GM19468 (cell line): ENCODE measurements around the gene LCN2.

ENCODE experiments used
- ATAC-seq: cut with Tn5 transposase; IDR thresholded peaks from one replicate; pipeline ENCODE4 v1.9.1; 2021; ENCODE audit warnings: mild to moderate bottlenecking, moderate library complexity, moderate number of reproducible peaks; ENCODE audit not compliant: unreplicated experiment; ENCODE audit errors: extremely low read depth

Gene LCN2

DNA sequence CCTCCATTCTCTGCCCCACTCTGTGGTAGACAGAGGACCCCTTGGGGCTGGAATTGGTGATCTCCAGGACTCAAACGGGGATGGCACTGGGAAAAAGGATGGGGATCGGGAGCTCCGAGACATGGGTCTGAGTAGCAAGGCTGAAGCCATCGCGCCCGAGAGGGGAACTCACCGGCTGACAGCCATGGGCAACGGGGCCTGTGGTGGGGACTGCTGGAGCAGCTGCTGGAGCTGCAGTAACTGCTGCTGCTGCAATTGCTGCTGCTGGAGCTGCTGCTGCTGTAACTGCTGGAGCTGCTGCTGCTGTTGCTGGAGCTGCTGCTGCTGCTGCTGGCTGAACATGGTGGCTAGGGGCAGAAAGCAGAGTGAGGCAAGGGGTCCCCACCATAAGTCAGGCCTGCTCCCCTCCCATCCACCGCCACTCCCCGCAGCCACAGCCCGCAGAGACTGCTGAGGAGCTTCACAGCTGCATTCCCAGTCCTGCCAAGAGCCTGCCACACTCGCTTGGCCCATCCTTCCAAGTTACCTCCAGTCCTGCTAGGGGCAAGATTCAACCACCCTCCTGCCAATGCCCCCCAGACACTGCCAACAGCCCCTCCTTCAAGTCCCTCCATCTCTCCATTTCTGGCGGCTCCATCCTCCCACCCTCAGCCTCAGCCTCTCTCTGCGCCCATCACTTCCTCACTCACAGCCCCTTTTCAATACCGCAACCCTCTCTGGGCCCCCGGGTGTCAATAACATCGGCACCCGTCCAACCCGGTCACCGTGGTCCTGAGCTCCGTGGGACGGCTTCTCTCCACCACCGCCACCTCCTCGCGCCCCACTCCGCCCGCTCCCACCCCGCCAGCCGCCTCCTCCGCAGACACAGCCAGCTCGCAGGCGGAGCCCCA lies 41.5 kb downstream of the LCN2 start:
- no peak for ATAC-seq

DNA sequence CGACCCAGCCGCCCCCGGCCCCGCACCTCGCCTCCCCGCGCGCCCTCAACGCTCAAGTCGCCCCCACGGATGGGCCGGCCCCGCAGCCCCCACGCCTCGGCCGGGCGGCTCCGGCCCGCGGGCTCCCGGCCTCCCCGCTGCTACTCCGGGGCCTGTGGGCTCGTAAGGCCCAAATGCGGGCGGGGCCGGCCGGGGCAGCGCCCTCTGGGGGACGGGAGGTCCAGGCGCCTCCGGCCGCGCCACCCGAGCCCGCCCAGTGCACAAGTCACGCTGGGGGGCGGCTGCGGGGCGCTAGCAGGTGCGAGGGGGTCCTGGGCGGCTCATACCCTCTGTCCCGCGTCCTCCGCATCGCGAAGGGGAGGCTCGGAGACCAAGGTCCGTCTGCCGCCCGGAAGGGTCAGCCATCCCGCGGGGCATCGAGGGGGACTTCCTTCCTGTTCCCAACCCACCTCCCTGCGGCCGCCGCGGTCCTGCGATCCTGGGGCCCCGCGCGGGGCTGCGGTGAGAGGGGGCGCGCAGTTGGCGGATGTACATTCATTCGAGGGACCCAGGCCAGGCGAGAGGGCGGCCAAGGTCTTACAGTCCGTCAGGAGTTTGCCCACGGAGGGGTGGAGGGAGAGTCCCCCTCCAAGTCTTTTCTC lies 42.3 kb downstream of the LCN2 start, which contains the start of gene CIZ1:
TSS of gene CIZ1 (minus strand) at position 167 of the 641 bp plus-strand sequence. CDS start 715 bp downstream, outside the sequence.
- peak; percentile 64 for ATAC-seq

DNA sequence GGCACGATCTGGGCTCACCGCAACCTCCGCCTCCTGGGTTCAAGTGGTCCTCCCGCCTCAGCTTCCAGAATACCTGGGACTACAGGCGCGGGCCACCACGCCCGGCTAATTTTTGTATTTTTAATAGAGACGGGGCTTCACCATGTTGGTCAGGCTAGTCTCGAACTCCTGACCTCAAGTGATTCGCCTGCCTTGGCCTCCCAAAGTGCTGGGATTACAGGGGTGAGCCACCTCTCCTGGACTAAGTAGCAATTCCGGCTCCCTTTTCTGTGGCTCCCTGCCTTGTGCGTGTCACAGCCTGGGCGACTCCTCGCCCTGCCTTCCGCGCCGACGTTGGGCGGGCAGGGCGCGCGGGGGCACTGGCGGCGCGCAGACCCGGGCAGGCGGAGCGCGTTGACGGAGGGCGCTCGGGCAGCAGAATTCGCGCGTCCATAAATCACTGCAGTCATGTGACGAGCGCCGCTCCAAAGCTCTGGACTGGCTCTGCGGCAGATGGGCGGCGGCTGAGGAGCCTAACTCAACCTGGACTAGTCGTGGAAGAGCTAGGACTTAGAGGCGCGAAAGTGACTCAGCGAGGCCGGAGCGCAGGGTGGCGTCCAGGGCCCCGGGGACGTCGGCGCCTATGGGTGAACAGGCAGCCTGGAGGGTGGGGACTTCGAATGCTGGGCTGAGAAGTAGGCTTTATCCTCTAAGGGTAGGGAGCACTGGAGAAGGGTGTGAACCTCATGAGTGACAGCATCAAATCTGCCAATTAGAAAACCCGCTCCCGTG lies 43.5 kb downstream of the LCN2 start:
- ATAC-seq = no peak

DNA sequence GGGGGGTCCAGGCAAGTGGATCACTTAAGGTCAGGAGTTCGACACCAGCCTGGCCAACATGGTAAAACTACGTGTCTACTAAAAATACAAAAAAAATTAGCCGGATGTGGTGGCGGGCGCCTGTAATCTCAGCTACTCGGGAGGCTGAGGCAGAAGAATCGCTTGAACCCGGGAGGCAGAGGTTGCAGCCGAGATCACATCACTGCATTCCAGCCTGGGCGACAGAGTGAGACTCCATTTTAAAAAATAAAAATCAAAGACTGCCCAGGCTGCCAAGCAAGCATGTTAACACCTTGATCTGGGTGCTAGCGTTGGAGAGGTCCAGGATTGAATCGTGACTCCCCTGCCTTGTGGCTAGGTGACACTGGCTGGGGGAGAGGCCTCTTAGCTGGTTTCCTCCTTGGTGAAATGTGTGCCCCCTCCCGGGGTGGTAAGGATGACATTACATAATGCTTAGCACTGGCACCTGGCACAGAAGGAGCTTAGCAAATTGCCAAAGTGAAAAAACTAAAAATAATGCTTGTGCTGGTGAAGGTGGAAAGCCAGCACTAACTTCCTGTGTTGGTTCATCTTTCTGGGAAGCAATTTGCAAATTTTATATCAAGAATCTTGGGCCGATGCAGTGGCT lies 44.3 kb downstream of the LCN2 start:
- ATAC-seq = no peak

DNA sequence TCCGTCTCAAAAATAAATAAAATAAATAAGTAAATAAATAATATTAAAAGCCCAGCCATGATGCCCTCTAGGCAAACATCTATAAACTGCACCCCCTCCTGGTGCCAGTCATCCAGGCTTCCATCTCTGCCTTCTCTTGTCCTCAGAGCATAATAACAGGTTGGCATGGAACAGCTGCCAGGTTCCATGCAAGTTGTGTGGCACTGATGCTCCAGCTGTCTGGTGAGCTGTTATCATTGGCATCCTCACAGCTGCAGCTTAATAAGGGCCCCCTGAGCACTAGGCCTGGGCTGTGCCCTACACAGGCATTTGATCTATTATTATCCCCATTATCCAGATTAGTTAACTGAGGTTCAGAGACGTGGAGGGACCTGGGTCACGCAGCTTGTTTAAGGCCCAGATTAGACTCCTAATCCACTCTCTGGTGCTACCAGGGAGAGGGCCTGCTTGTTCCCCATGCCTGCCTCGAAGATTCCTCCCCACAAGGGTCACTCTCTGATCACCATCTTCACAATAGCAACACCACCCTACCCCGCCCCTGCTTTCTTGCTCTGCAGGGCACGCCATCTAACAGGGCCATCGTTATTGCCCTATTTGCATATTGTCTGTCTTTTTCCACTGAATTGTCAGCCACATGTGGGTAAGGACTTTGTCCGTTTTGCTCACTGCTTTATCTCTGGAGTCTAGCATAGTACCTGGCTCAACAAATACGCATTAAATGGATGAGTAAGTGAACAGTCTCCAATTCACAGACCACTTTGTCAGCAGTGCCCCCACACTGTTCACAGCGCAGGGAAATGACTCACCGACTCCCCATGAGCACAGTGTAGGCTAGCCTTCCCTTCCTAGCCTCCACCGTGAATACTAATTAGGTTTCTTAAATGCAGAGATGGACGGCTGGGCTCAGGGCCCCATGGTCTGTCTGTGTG lies 52.5 kb downstream of the LCN2 start:
- no peak for ATAC-seq

DNA sequence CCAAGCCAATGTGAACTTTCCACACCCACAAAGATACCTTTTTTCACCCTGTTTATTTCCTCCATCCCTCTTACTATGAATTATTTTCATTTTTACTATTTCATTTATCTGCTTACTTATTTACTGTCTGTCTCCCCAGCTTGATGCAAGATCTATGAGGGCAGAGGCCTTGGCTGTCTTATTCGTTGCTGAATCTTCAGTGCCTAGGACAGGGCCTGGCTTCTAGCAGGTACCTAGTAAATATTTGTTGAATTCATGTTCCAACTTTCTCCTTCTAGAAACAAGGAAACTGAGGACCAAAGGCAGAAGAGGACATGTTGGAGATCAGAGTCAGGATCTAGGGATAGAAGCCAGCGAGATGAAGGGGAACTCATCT lies 53.4 kb downstream of the LCN2 start:
- no peak for ATAC-seq
